Caco-2 (cell line): Measurements from ENCODE around the gene DCHS1. TPM values are rescaled to one million over a fixed set of nuclear protein-coding genes. Genes with fewer than 3 reads are reported as not detected.

Experiments
- BruUV-seq: library from RNA; stranded (reverse); fragments of 400-500 nt; replicated peaks from 2 replicates; lab custom pipeline; 2021; lab: Mats Ljungman, UMichigan
- CTCF ChIA-PET: fragments of 300-600 bp; sonication (Branson Sonifier 250); formaldehyde crosslinking; loops from one replicate; lab custom pipeline; 2022; ENCODE audit warnings: antibody characterized with exemption; lab: Charles Lee
- POLR2A ChIA-PET: fragments of 300-600 bp; sonication (Branson Sonifier 250); formaldehyde crosslinking; loops from one replicate; lab custom pipeline; 2022; ENCODE audit warnings: antibody characterized with exemption; lab: Charles Lee
- DNase-seq, 2 experiments: peaks; one replicate each; pipeline versions ENCODE4 v3.0.0 to v3.0.0-alpha.2; 2020 to 2022
- H3K27me3 ChIP-seq: replicated peaks from 2 replicates; pipeline ENCODE4 v1.6.0; 2011; ENCODE audit warnings: low read length; ENCODE audit not compliant: control insufficient read depth, insufficient read depth
- H3K36me3 ChIP-seq: 2 replicates; pipeline ENCODE4 v1.5.1; 2011; ENCODE audit warnings: low read length; ENCODE audit not compliant: control insufficient read depth, insufficient read depth
- H3K4me1 ChIP-seq: fragments of 250-450 bp; sonication (Bioruptor Pico); 2 replicates; pipeline ENCODE4 v1.5.1; 2020; ENCODE audit warnings: mild to moderate bottlenecking
- H3K4me3 ChIP-seq: 2 replicates; pipeline ENCODE4 v1.5.1; 2011; ENCODE audit warnings: low read depth, mild to moderate bottlenecking, control low read depth, low read length
- H3K9me3 ChIP-seq: fragments of 250-450 bp; sonication (Bioruptor Pico); 2 replicates; pipeline ENCODE4 v1.5.1; 2020; ENCODE audit warnings: mild to moderate bottlenecking, moderate library complexity
- H3K27ac Mint-ChIP-seq: one replicate; pipeline ENCODE4 v1.8.0; 2022; ENCODE audit warnings: mixed read lengths; ENCODE audit not compliant: unreplicated experiment
- H3K27me3 Mint-ChIP-seq: one replicate; pipeline ENCODE4 v1.8.0; 2022; ENCODE audit warnings: mixed read lengths; ENCODE audit not compliant: insufficient read depth, unreplicated experiment
- H3K36me3 Mint-ChIP-seq: one replicate; pipeline ENCODE4 v1.8.0; 2022; ENCODE audit warnings: mild to moderate bottlenecking, mixed read lengths; ENCODE audit not compliant: insufficient read depth, unreplicated experiment
- H3K4me1 Mint-ChIP-seq: one replicate; pipeline ENCODE4 v1.8.0; 2022; ENCODE audit warnings: low read depth, mixed read lengths; ENCODE audit not compliant: unreplicated experiment
- H3K4me3 Mint-ChIP-seq: one replicate; pipeline ENCODE4 v1.8.0; 2022; ENCODE audit warnings: mild to moderate bottlenecking, moderate library complexity, mixed read lengths; ENCODE audit not compliant: unreplicated experiment
- H3K9me3 Mint-ChIP-seq: one replicate; pipeline ENCODE4 v1.8.0; 2022; ENCODE audit warnings: mixed read lengths; ENCODE audit not compliant: unreplicated experiment
- CTCF ChIP-seq, 2 experiments: fragments of 200-600 bp in 1 of 2; IDR thresholded peaks; 1 replicate in 1 of 2; 2 replicates in 1 of 2; pipeline versions ENCODE4 v1.5.1 to v1.8.0; 2011 to 2022; ENCODE audit warnings: antibody characterized with exemption in 1 of 2, control low read depth in 1 of 2, inconsistent platforms in 1 of 2, low read depth in 1 of 2, low read length in 1 of 2, mild to moderate bottlenecking in 1 of 2, moderate library complexity in 1 of 2; ENCODE audit not compliant: insufficient read depth in 1 of 2, severe bottlenecking in 1 of 2, unreplicated experiment in 1 of 2
- intact Hi-C: fragments of 100-400 bp; cut with micrococcal nuclease; formaldehyde crosslinking; loops from one replicate; pipeline ENCODE4 v1.10.0; 2022; ENCODE audit not compliant: unreplicated experiment
- total RNA-seq: library from RNA; stranded (reverse); gene quantifications from 2 replicates; pipeline ENCODE4 v1.2.3, GENCODE V29; 2022

Gene DCHS1
- total RNA-seq, 1 experiment from 2014 or later = 1.7 TPM

DNA sequence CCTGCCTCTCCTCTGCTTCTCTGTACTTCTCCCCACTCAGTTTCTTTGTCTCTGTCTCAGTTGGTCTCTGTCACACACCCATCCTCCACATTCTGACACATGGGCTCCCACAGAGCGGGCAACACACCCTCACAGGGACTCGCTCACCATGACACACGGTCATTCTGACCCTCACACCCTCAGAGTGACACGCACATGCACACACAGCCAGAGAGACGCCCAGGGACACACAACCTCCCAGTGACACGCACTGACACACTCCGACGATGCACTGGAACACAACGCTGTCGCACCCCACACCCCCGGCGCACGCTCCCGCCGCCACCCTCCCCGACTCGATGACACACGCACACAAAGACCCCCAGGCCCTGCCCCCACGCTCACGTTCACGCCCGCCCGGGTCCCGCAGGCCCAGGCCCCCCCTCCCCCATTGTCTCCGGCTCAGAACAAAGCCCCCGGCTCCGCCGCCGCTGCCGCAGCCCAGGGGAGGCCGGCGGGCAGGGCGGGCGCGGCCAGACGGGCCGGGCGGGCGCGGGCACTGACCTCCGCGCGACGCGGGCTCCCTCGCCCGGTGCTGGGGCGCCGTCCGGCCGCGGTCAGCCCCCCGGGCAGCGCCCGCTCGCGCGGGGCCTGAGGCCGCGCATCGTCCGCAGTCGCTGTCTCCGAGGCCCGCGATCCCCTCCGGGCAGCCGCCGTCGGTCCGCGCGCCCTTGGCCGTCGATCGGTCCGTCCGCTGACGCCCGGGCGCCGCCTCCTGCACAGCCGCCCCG is 404 bp downstream of the DCHS1 start:
- no peak overlapping the region for H3K27ac Mint-ChIP-seq

GRCh38 chr11:6654281-6655019 is 1.2 kb downstream of the DCHS1 start:
- no peak for TF ChIP-seq CTCF (IDR thresholded peaks at IDR 0.05; ENCODE audit: insufficient read depth in 1 of 2, low read depth in 1 of 2, low read length in 1 of 2, severe bottlenecking in 1 of 2, unreplicated experiment in 1 of 2)
- no peaks in the 10 kb centered on the region for H3K4me1 Mint-ChIP-seq
- intact Hi-C loops = no loop called here
- DNase-seq = no peak
- no peaks in the 10 kb centered on the region for H3K9me3 Mint-ChIP-seq
- peaks cover 12% of the 10 kb centered on the region for H3K27me3 Mint-ChIP-seq
- no peak overlapping the region for H3K27ac Mint-ChIP-seq
- CTCF ChIA-PET = no interaction called here
- H3K36me3 Mint-ChIP-seq = no peaks in the 10 kb centered on the region
- Histone ChIP-seq H3K4me3 (no peak overlapping the region; the same call in 1 of the 2 replicates), H3K27me3 (peaks cover 1% of the 10 kb centered on the region), H3K4me1 (peaks cover 8% of the 10 kb centered on the region; the same call in 1 of the 2 replicates), H3K36me3 (no peaks in the 10 kb centered on the region), H3K9me3 (no peaks in the 10 kb centered on the region)
- POLR2A ChIA-PET = no interaction called here
- BruUV-seq = no TSS peak
- no peak overlapping the region for H3K4me3 Mint-ChIP-seq

More for the DNA sequence above, 404 bp downstream of the DCHS1 start:
- ChIA-PET POLR2A (no interaction called here), CTCF (no interaction called here)
- peaks cover 8% of the 10 kb centered on the region; the same call in 1 of the 2 replicates for H3K4me1 ChIP-seq
- Mint-ChIP-seq H3K4me1 (no peaks in the 10 kb centered on the region), H3K9me3 (no peaks in the 10 kb centered on the region), H3K27me3 (peaks cover 12% of the 10 kb centered on the region), H3K4me3 (no peak overlapping the region), H3K36me3 (no peaks in the 10 kb centered on the region)
- no peak for DNase-seq
- peak overlapping the region; percentile 34 for H3K4me3 ChIP-seq
- peaks cover 1% of the 10 kb centered on the region for H3K27me3 ChIP-seq
- H3K36me3 ChIP-seq = no peaks in the 10 kb centered on the region
- BruUV-seq = no TSS peak
- no peak for TF ChIP-seq CTCF (IDR thresholded peaks at IDR 0.05; ENCODE audit: insufficient read depth in 1 of 2, low read depth in 1 of 2, low read length in 1 of 2, severe bottlenecking in 1 of 2, unreplicated experiment in 1 of 2)
- H3K9me3 ChIP-seq = no peaks in the 10 kb centered on the region
- intact Hi-C loops = no loop called here

- no peaks in the 10 kb centered on the region for H3K36me3 Mint-ChIP-seq
- ChIA-PET CTCF (no interaction called here), POLR2A (no interaction called here)
- Histone ChIP-seq H3K4me1 (peaks cover 8% of the 10 kb centered on the region; the same call in 1 of the 2 replicates), H3K27me3 (peaks cover 1% of the 10 kb centered on the region; the same call in 1 of the 2 replicates), H3K4me3 (no peak overlapping the region), H3K9me3 (no peaks in the 10 kb centered on the region), H3K36me3 (no peaks in the 10 kb centered on the region)
- no peaks in the 10 kb centered on the region for H3K9me3 Mint-ChIP-seq
- BruUV-seq = no TSS peak
- H3K4me3 Mint-ChIP-seq = no peak overlapping the region
- peaks cover 12% of the 10 kb centered on the region for H3K27me3 Mint-ChIP-seq
- intact Hi-C loops = no loop called here
- no peak for DNase-seq
- no peak overlapping the region for H3K27ac Mint-ChIP-seq
- no peaks in the 10 kb centered on the region for H3K4me1 Mint-ChIP-seq
- TF ChIP-seq CTCF (IDR thresholded peaks at IDR 0.05; ENCODE audit: insufficient read depth in 1 of 2, low read depth in 1 of 2, low read length in 1 of 2, severe bottlenecking in 1 of 2, unreplicated experiment in 1 of 2) = no peak
These were observed 2.0 kb downstream of the DCHS1 start for GRCh38 chr11:6653656-6654055.
